Bronchial smooth muscle cell (primary cell): Measurements from ENCODE around the gene APOBR. TPM values are rescaled to one million over a fixed set of nuclear protein-coding genes. Genes with fewer than 3 reads are reported as not detected.

Experiments
- total RNA-seq: library from RNA; depleted of rRNA; stranded (reverse); fragments of >200 nt; gene quantifications from 2 replicates; pipeline ENCODE4 v1.2.1, GENCODE V29; 2014

The APOBR gene, protein sequence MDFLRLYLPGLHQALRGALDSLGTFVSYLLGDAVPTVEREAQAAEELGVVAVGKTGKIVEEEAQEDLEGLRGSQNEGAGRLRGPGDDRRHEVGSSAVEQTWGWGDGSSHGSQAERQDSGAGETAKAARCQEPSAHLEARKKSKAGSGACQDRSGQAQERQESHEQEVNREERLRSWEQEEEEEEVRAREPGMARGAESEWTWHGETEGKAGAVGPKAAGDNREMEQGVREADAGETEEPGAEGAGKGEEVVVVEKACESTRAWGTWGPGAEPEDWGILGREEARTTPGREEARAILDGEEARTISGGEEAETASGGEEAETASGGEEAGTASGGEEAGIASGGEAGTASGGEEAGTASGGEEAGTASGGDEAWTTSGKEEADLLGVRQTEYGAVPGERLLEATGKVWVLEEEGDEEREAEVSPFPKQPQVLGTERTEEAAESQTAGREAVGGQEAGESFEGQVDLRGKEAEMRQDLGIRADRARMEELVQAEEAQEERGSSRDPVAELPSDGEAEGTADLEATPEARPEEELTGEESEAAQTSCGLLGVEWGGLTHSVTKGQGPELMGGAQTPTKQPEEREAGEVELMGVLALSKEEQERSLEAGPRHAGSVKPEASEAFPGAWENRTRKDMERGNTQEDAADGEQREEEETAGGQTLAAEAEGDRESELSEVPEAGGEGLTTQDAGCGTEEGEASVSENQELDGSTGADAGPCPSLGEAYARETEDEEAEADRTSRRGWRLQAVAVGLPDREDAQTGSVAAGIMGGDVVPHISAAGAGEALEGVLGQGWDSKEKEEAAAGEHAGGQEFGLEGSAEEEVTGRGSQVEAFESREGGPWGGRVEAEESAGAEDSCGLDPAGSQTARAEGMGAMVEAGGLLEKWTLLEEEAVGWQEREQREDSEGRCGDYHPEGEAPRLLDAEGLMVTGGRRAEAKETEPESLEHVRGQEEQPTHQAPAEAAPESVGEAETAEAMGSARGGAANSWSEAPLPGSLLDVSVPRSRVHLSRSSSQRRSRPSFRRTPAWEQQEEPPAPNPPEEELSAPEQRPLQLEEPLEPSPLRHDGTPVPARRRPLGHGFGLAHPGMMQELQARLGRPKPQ
- total RNA-seq = not detected in 2 replicates

DNA sequence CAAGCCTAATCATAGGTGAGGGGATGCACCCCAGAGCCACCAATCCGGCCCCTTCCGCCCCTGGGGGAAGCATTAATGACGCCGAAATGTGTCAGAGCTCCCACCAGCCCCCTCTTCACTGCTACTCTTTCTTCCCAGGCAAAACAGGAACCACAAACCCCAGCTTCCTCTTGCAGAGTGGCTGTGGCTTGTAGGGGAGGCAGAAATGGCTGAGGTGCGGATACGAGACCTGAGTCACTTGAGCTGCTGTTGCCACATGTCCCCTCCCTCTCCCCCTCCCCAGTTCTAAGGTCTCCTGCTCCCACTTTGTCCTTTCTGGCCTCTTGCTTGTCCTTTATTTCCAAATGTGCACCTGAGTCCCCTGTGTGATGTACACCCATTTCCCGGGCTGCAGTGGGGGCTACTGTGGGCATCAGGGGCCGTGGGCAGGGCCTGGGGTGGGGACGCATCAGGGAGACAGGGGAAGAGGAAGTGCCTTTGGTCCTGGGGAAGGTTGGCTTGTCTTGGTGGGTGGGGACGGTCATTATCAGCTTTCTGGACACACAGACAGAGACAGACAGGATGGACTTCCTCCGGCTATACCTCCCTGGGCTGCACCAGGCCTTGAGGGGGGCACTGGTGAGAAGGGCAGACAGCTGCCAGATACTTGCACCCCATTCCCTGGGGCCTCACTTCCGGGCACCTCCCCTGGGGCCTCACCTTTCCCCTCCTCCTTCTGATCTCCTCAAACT lies at the start of gene APOBR:
TSS of gene APOBR (plus strand) at position 523 of the 731 bp plus-strand sequence. CDS start at position 562, 39 bp downstream.

DNA sequence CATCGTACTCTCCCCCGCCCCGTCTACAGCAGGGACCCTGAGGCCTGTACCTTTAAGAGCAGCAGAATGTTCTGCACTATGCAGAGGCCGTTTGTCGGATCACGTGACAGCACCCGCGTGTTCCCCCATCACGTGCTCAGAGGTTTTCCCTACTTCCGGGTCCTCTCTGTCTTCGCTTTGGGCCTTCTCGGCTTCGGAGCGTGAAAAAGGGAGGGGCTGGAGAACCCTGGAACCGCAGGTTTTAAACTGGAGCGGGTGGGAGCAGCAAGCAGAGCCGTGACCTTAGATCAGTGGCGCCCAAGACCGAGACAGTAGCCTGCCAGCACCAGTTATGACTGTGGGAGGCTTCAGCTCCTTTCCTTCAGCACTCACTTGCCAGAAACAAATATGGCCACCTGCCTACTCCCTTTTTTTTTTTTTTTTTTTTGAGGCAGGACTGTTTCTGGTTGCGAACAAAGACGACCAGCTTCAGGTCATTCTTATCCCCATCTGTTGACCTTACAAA lies 2.4 kb upstream of the APOBR start, which contains the start of gene CLN3:
TSS of gene CLN3 (minus strand) at position 105 of the 505 bp plus-strand sequence. CDS start 315 bp downstream, outside the sequence.

DNA sequence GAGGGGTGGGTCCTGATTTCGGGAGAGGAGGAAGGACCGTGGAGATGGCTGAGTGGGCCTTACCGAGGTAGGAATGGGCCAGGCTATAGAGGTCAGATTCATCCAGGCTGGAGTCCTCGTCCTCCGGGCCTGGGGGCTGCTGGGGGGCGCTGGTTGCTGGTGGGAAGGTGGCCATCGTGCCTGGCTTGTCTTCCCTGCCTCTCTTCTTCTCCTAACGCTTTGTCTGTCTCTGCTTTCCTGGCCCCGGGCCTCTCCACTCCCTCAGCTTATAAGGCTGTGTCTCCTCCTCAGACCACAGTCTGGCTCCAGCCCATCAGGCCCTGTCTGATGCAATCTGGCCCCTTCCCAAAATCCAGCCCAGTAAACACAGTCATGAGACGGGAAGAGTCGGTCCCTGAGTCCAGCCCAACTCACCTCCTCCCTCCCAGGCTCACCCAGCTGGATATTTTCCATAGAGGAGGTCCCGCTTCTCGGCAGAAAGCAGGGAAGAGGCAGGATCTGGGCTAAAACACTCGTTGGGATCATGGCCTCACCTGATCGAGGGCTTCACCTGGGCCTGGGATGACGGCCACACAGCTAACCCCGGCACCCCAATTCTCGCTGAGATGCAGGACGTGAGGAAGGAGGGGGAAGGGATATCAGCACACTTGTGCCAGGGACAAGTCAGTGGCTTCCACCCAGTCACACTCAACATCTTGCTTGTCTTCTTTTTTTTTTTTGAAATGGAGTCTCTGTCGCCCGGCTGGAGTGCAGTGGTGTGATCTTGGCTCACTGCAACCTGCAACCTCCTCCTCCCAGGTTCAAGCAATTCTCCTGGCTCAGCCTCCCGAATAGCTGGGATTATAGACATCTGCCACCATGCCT lies 44.5 kb downstream of the APOBR start, which contains the start of gene NUPR1:
TSS of gene NUPR1 (minus strand) at position 242 of the 864 bp plus-strand sequence. CDS start at position 175, 67 bp downstream.

Other genes with a start within 250 kb of the APOBR start
- gene SBK1, start 202.1 kb upstream of the APOBR start, total RNA-seq = not detected in 2 replicates
- 0.47 and 0.94 TPM in 2 replicates for gene NPIPB6, start 131.1 kb upstream of the APOBR start, total RNA-seq
- gene EIF3CL, start 90.8 kb upstream of the APOBR start, total RNA-seq = 67.1 and 85.6 TPM in 2 replicates
- gene NPIPB7, start 22.3 kb upstream of the APOBR start, total RNA-seq = not detected in 2 replicates
- 11.4 and 13.9 TPM in 2 replicates for gene CLN3, start 2.6 kb upstream of the APOBR start, total RNA-seq
- gene IL27, start 12.2 kb downstream of the APOBR start, total RNA-seq = not detected in 2 replicates
- 18.9 and 60.0 TPM in 2 replicates for gene NUPR1, start 44.3 kb downstream of the APOBR start, total RNA-seq
- gene SGF29, start 59.3 kb downstream of the APOBR start, total RNA-seq = 6.5 and 10.2 TPM in 2 replicates
- gene SULT1A2, start 102.4 kb downstream of the APOBR start, total RNA-seq = not detected in 2 replicates
- gene SULT1A1, start 115.4 kb downstream of the APOBR start, total RNA-seq = 0.60 and 5.2 TPM in 2 replicates
- not detected in 2 replicates for gene NPIPB8, start 143.4 kb downstream of the APOBR start, total RNA-seq
- 120 and 238 TPM in 2 replicates for gene EIF3C, start 216.8 kb downstream of the APOBR start, total RNA-seq